ENCODE results near the gene OCLN.
"Not testable (repeated sequence)": the region's sequence is repeated elsewhere in the genome, so short reads cannot be mapped to it uniquely, and the experiment has no call there.

OCLN gene

GRCh38 chr5:69559908-69560330 lies 67.3 kb downstream of the OCLN start, which contains the start of gene GTF2H2C:
Gene GTF2H2C (plus strand): TSS chr5:69560191. CDS start chr5:69565133, 4,942 bp downstream.
- DNase-seq (ENCODE audit: low read depth) = peak; percentile 45
- H3K4me3 ChIP-seq (ENCODE audit: low read depth, low read length) = peak within 1 kb of the TSS; percentile 55
- peak; percentile 26; the same call in 1 of the 2 replicates for TF ChIP-seq CTCF (IDR thresholded peaks at IDR 0.05; ENCODE audit: control insufficient read depth, extremely low read depth, insufficient read depth)

DNA sequence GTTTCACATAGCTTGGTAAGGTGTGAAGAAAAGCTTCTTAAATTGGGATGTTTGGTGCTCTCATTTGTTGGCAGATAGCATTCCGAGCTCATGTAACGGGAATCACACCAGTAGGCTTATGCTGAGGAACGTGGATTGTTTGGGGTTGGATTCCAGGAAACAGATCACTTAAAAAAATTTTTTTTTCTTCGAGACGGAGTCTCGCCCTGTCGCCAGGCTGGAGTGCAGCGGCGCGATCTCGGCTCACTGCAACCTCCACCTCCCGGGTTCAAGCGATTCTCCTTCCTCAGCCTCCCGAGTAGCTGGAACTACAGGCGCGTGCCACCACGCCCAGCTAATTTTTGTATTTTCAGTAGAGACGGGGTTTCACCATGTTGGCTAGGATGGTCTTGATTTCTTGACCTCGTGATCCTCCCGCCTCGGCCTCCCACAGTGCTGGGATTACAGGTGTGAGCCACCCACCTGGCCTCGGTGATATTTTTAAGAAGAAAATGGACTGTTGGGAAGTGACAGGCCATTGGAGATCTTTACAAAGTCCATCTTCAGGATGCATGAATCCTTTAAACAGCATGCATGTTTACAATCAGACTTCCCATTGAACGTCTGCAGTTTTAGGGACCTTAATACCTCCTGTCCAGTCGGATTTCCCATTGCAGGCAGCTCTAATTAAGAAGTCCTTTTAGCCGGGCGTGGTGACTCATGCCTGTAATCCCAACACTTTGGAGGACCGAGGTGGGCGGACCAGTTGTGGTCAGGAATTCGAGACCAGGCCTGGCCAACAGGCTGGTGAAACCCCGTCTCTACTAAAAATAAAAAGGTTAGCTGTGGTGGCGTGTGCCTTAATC lies 68.2 kb downstream of the OCLN start:
- H3K4me3 ChIP-seq (ENCODE audit: low read depth, low read length) = peak overlapping the region; percentile 55

DNA sequence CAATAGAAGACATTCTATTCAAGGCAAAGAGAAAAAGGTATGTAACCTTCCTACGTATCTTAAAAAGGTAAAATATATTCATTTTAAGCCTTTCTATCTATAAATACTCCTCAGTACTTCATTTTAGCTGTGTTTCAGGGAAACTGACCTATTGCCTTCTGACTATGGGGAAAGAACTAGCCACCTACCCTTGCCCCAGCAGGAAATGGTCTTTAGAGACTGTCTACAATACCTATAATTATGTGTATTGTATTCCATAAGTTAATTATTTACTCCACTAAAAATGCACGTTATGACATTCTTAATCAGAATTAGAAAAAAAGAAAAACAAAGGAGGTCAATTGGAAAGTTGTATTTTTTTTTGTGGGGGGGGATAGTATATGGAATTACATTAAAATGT lies 73.6 kb downstream of the OCLN start:
- H3K4me3 ChIP-seq (ENCODE audit: low read depth, low read length); DNase-seq (ENCODE audit: low read depth): not testable (repeated sequence)

More for the DNA sequence above, 68.2 kb downstream of the OCLN start:
- DNase-seq (ENCODE audit: low read depth) = not testable (repeated sequence)

- H3K4me3 ChIP-seq (ENCODE audit: low read depth, low read length); DNase-seq (ENCODE audit: low read depth): not testable (repeated sequence)
Observed at GRCh38 chr5:69568072-69568471, 75.5 kb downstream of the OCLN start.

- not testable (repeated sequence) for DNase-seq (ENCODE audit: low read depth); H3K4me3 ChIP-seq (ENCODE audit: low read depth, low read length)
Observed at GRCh38 chr5:69583356-69583755, 90.8 kb downstream of the OCLN start.

- DNase-seq (ENCODE audit: low read depth); H3K4me3 ChIP-seq (ENCODE audit: low read depth, low read length): not testable (repeated sequence)
Observed at GRCh38 chr5:69596114-69596840, 103.7 kb downstream of the OCLN start.

GRCh38 chr5:69601947-69602346 lies 109.4 kb downstream of the OCLN start:
- H3K4me3 ChIP-seq (ENCODE audit: low read depth, low read length); DNase-seq (ENCODE audit: low read depth): not testable (repeated sequence)

DNA sequence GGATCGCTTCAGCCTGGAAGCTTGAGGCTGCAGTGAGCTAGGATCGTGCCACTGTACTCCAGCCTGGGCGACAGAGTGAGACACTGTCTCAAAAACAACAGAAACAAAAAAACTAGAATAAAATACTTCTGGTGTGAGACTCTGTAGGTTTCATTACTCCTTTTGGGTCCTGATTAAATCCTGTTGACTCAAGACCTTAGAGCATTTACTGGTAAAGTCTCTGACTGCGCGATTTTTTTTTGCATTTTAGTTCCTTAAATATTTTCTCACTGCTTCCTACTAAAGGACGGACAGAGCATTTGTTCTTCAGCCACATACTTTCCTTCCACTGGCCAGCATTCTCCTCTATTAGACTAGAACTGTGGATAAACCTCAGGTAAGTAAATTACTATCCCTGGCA lies 114.2 kb downstream of the OCLN start:
- DNase-seq (ENCODE audit: low read depth); H3K4me3 ChIP-seq (ENCODE audit: low read depth, low read length): not testable (repeated sequence)
